ENCODE data around the gene TLCD3A.
"Not testable (repeated sequence)": the region's sequence is repeated elsewhere in the genome, so short reads cannot be mapped to it uniquely, and the experiment has no call there.

TLCD3A gene

DNA sequence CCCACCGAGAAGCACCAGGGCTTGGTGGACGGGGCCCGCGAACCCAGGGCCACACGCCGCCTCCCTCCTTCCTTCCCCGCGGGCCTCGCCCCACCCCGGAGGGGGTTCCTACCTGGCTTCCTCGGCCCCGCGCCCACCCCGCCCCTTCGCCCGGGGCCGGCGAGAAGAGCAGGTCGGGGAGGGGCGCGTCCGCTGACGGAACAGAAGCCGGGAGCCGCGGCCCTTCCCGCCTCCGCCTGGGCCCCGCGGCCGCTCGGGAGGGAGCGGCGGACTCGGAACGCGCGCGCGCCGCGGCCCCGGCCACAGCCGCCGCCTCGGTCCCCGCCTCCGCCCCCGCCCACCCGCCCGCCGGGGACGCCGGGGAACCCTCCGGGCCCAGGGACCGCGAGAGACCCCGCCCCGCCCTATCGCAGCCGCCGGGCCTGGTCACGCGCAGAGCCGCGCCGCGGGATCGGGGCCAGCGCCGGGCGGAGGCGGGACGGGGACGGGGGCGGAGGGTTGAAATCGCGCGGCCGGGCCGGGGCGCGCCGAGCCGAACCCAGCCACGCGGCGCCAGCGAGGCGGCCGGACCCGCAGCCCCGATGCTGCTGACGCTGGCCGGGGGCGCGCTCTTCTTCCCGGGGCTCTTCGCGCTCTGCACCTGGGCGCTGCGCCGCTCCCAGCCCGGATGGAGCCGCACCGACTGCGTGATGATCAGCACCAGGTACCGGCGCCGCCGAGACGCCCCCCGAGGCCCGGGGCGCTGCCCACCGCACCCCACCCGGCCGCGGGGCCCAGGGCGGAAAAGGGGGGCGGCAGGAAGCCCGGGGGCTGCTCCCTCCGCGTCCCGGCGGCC, at the start of gene TLCD3A:
TLCD3A (plus strand) TSS at position 530 of the 835 bp plus-strand sequence; CDS start at position 582, 52 bp downstream.
- no peak for DNase-seq

DNA sequence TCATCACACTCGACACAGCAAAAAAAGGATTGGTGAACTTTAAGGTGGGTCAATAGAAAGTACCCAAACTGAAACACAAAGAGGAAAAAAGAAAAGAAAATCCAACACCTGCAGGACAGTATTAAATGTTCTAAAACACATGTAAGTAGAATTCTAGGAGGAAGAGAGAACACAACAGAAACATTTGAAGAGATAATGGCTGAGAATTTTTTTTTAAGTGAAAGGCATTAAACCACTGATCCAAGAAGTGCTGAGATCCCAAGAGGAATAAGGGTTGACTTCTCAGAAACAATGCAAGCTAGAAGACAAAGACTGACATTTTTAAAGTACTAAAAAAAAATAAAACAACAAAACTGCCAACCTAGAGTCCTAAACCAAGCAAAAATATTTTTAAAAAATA, 49.4 kb upstream of the TLCD3A start:
- DNase-seq: no peak

DNA sequence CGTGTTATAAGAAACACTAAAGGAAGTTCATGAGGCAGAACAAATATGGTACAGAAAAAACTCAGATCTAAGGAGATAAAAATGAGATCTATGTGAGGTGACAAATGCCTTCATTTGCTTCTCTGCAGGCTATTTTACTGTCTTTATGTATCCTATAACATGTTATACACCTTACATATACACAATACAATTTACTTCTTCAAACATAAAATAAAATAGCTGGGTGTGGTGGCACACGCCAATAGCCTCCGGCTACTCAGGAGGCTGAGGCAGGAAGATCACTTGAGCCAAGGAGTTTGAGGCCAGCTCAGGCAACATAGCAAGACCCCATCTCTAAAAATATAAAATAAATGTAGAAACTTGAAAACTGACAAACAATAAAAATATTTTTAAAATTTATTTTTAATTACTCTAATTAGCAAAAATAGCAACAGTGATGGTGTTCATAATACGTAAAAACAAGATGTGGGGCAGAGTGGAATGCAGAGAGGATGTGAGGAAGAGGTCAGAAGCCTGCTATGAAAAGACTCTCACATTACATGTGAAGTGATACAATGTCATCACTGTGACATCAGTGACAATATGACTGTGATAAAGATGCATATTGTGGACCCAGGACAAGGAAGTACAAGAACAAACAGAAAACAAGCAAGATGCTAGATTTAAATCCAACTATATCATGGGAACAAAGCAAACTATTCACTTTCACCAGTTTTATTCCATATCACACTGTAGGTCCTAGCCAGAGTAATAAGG, 48.7 kb upstream of the TLCD3A start:
- DNase-seq: no peak

DNA sequence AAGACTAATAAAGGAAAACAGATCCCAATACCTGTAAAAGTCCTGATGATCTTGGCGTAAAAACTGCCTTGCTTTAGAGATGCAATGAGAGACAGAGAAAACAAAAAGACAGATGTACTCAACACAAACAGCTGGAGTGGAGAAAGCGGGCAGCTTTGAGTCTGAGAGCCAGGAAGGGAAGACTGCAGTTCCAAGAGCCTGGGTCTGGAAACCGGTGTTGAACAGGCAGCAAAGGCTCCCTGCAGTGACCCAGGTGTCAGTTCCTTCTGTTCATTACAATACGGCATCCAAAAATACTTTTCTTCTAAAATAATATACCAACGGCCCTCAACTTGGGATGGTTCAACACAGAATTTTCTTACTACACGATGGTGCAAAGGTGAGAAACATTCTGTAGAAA, 47.4 kb upstream of the TLCD3A start:
- DNase-seq: no peak

DNA sequence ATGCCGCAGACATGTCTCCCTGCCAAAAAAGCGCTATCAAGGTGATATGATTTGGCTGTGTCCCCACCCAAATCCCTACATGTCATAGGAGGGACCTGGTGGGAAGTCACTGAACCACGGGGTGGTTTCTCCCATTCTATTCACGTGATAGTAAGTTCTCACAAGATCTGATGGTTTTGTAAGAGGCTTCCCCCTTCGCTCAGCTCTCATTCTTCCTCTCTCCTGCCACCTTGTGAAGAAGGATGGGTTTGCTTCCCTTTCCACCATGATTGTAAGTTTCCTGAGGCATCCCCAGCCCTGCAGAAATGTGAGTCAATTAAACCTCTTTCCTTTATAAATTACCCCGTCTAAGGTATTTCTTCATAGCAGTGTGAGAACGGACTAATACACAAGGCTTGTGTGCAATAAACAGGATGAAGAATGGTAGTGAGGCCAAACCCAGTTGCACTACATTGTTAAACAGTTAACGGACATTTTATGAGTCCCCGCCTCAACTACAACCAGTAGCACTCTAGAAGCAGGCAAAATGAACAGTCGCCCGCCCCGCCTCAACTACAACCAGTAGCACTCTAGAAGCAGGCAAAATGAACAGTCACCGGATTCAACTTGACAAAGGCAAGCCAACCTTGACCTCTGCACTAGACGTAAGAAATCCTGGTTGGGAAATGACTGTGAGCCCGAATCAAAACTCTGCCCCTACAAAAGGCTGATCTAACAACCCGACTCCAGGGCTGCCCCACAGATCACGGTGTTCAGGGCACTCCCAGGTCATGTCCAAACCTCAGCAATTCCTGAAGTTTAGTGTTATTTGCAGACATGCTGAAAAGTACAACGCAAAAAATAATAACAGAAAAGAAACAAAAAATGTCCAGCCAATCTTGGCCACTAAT, 44.1 kb upstream of the TLCD3A start:
- DNase-seq: no peak

DNA sequence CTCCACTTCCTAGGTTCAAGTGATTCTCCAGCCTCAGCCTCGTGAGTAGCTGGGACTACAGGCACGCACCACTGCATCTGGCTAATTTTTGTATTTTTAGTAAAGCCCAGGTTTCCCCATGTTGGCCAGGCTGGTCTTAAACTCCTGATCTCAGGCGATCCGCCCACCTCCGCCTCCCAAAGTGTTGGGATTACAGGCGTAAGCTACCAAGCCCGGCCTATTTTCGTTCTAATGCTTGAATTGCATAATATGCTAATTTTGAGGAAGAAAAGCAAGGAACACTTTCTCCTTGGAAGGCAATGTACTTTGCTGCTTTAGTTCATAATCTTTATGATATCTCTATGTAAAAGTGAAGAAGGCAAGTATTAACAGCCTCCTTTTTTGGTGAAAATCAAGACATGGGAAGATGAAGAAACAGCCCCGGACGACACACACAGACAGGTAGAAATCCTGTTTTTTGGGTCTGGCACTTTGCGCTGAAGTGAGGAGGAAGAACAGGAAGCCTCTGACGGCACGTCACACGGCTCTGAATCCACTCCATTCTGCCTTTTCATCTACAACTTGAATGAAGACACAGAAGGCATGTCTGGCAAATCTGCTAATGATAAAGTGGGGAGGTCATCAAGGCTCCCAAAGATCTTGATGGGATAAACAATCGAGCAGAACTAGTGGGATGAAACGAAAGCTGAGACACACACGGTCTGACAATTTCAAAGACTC, 42.7 kb upstream of the TLCD3A start:
- DNase-seq: no peak

DNA sequence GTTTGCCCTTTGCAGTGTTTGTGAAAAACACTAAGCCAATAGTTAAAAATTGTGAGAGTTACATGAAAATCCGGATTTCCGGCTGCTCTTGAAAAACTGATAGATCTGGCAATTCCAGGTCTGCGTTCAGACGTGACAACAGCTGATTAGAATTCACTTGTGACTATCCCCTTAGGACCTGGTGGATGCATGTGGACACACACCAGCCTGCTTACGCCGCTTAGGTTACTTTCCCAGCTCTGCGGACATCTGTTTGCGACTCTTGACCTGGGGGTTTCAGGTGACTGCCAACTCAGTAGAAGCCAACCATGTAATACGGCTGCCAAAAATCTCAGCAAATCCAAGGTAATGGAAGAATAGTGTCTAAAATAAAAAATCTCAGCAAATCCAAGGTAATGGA, 42.0 kb upstream of the TLCD3A start:
- DNase-seq: no peak

DNA sequence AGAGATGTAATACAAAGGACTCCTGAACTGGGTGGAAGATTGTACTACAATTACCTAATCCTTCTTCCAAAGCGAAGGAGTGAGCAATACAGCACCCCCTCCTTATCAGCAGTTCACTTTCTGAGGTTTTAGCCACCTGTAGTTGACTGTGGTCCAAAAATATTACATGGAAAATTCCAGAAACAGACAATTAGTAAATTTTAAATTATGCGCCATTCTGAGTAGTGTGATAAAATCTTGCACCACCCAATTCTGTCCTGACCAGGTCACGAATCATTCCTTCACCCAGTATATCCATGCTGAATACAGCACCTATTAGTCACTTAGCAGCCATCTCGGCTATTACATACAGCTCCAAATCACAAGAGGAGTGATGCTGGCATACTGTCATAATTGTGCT, 41.0 kb upstream of the TLCD3A start:
- no peak for DNase-seq

DNA sequence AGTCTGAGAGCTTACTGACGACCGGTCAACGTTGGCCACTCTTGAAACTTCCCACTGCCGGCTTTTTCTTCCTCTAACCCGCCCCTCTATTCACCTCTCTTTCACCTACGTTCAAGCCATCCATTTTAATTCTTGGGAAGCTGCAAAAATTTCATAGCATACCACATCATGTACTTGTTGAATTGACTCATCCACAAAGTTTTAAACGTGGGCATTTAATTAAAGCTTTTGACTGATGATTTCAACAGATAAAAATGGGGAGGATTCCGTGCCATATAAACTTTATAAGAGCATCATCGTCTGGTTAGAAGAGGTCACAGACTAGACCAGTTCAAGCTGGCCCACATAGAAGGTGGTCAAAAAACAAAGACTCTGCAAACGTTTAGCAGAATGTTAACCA, 40.3 kb upstream of the TLCD3A start:
- DNase-seq: no peak

DNA sequence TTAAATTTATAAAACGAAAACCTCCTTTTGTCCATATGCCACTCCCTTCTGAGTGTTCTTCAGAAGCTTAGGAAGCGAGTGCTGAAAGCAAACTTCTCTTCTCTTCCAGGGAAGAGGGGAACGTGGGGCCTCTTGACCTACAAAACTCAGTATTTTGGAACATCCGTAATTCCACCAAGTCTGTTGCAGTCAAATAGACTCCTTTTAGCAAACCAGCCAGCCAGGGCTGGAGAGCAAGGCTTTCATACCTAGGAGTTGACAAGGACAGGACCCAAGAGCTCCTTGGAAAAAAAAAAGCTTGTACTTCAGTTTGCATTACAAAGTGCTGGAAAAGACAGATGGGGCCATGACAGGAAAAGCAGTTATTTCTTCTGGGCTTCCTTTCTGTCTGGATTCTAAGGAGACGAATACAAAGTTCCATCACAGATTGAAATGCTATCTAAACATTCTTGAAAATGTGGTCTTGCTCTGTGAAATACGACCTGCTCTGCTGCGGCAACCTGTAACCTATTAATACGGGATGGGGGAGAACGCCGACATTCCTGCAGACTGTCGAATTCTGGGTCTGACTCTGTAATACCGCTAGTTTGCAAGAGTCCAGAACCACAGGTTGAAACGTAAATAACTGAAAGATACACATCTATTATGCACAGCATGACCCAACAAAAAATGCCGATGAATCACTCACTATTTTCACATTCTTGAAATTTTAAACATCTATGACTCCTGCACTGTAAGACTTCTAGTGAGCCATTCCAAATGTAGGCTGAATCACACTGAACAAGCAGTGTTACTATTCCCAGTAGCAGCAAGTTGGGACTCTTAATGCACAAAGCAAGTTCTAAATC, 38.4 kb upstream of the TLCD3A start:
- DNase-seq: no peak

DNA sequence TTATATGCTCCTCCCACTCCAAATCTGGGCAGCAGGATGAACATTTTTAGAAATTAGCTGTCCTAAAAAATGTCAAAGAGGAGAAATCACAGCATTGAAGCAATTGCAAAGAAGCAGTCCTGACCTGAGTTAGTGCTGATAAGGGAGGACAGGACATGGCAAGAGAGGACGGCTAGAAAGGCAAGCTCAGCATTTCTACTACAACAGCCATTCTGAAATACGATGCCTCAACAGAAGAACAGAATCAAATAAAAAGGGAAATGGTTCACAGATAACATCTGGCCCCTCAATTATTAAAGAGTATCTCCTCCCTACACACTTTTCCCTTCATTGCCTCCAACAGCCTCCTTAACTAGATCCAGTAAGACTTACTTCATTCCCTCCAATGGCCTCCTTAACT, 36.0 kb upstream of the TLCD3A start:
- no peak for DNase-seq

DNA sequence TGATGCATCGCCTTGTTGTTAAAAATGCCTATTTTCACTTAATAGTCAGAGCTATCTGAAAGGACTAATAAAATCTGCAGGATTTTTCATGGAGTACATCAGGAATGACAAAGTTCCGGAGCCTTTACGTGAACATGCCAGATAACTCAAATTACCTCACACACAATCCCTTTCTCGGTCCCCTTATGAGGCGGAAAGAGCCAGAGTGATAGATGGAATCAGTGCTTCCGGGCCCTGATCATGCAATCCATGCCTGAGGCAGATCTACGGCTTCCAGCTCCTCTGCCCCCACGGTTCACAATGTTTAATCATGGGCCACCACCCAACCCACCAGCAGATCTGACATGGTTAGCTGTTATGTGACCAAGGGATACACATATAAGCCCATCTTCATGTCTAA, 34.7 kb upstream of the TLCD3A start:
- DNase-seq: no peak

DNA sequence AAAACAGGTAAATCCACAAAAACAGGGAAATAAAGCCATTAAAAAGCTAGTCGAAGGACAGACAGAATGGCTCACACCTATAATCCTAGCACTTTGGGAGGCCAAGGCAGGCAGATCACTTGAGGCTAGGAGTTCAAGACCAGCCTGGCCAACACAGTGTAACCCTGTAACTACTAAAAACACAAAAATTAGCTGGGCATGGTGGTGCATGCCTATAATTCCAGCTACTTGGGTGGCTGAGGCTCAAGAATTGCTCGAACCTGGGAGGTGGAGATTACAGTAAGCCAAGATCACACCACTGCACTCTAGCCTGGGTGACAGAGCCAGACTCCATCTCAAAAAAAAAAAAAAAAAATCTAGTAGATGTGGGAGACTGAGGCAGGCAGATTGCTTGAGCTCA, 34.3 kb upstream of the TLCD3A start:
- not testable (repeated sequence) for DNase-seq

DNA sequence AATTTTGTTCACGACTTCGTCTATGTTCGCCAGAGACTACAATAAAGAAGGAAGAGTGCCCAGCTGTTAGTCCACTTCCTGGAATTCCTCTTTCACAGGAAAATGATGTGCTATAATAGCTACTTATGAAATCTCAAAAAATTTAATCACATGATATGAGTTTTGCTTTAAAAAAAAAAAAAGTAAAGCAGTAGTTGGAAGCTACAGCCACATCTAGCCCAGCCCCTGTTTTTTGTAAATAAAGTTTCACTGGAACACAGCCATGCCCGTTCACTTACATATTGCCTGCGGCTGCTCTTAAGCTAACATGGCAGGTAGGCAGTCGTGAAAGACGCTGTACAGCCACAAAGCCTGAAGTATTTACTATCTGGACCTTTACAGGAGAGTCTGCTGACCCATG, 33.1 kb upstream of the TLCD3A start:
- no peak for DNase-seq

DNA sequence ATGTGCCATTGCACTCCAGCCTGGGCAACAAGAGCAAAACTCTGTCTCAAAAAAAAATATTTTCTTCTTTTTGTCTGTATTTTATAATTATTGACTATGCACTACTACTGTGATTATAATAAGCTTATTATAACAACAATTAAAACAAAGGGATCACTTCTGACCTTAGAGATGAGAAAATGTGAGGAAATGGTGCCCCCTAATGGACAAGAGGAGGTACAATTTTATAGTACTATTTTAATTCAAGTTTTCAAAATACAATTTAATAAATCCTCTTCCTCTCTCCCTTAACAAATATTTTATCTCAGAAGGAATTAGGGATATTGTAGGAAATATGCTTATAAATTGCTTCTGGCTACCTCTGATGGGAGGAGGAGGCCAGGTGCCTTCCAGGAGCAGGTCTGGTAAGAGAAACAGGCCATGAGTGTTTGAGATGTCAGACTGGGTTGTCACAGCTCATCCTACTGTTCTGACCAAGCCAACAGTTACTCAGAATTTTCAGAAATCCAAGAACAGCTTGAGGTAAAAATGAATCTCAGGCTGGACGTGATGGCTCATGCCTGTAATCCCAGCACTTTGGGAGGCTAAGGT, 31.8 kb upstream of the TLCD3A start:
- DNase-seq: no peak

DNA sequence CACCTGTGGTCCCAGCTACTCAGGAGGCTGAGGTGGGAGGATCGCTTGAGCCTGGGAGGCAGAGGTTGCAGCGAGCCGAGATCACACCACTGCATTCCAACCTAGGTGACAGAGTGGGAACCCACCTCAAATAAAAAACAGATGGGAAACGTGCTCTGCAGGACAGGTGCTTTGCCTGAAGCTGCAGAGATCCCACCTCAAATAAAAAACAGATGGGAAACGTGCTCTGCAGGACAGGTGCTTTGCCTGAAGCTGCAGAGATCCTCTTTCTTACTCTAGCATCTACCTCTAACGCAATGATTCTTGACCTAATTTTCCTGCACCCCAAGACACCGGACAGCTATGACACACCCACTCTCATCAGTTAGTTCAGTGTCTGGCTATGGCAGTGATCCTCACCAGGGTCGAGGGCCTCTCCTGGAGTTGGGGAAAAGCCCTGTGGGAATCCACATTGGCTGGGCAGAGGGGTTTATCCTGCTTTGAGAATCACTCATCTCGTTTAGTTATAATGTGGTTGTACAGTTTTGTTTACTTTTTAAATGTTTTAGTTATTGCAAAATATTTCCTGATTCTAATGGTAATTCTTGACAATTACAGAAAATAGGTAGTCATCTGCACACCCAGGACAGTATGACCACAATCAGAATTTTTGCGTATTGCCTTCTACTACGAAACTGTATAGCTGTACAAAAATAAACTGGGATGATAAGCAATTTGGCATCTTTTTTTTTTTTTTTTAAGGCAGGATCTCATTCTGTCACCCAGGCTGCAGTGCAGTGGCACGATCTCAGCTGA, 29.1 kb upstream of the TLCD3A start:
- no peak for DNase-seq

DNA sequence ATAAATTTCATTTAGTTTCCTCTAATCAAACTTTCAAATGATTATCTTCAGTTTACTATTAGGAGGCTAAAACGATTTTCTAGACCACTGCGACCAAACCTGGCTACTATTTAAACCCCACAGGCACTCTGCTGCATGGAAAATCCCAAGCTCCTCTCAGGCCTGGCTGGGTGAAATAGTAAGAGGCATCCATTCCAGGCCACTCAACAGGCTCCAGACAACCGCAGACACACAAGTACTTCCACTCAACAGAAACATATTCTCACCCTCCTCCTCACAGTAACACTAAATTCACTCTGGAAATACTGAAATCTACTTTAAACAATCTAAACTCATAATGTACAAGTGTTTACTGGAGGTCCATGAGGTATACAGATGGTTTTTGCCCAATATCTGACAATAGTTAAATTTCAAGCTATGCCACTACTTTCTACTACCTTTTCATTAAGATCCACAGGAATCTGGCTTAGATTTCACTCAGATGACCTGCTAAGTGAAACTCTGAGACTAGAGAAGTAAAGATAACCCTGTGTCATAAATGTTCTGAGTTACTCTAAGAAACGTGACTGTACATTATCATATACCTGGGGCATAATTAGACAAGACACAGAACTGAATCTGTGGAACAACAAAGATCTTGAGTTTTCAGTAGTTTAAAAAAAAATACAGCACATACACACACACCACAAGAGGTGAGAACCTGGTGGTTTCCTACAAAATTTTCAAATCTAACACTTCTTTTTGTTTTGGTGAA, 28.1 kb upstream of the TLCD3A start:
- peak; percentile 24 for DNase-seq

DNA sequence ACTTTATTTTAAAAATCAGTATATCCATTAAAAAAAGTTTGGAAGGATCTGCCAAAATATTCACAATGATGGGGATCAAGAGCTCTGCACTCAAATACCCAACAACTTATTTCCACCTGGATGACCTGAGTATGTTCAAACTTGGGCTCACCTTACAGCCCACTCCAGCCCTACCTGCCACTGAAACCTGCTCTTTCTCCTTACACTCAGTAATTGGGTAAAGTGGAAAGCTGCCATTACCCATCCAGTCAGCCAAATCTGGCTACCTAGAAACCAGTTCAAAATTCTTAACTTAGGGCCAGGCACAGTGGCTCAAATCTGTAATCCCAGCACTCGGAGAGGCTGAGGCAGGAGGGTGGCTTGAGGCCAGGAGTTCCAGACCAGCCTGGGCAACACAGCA, 27.4 kb upstream of the TLCD3A start:
- peak; percentile 24 for DNase-seq

DNA sequence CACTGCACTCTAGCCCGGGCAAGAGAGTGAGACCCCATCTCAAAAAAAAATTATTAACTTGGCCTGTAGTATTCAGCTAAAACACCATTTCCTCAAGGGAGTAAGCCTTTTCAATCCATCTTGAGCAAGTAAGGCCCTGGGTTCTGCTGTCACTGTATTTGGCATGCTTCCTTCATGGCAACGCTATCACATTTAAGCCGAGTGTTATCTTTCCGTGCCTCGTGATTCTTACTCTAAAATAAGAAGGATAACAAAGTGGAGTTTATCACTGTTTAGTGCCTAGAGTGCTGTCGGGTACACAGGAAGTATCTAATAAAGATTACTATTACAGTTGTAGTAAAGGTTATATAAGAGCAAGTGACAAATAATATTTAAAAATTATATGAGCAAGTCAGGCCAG, 26.5 kb upstream of the TLCD3A start:
- DNase-seq: no peak

DNA sequence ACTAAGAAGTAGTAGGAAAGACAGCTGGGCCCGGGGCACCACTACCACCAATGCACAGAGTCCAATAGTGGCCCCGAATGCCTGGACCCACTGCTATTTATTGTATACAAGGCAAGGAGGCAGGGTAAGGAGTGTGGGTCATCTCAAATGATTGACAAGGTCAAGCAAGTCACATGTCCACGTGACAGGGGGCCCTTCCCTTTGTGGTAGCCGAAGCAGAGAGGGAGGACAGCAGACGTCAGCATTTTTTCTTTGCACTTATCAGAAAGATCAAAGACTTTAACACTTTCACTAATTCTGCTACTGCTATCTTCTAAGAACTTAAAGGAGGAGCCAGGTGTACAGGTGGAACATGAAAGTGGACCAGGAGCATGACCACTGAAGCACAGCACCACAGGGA, 24.3 kb upstream of the TLCD3A start:
- no peak for DNase-seq
